SK-N-SH (cell line): Measurements from ENCODE around the gene RMI2. TPM values are rescaled to one million over a fixed set of nuclear protein-coding genes. Genes with fewer than 3 reads are reported as not detected.

Experiments
- CTCF ChIA-PET: fragments of 300-600, 350-600 bp; formaldehyde crosslinking; extraction: SDS; loops from one replicate; lab custom pipeline; 2021; lab: Yijun Ruan, JAX
- POLR2A ChIA-PET: fragments of 350-600 bp; sonication (Branson Sonifier 250); formaldehyde crosslinking; extraction: SDS; loops from one replicate; lab custom pipeline; 2020; ENCODE audit warnings: antibody characterized with exemption, inconsistent platforms; lab: Yijun Ruan, JAX
- DNase-seq: peaks from one replicate; pipeline ENCODE4 v3.0.0; 2012
- H2AFZ ChIP-seq: fragments of 200-600 bp; sonication (generic); 2 replicates; pipeline ENCODE4 v1.8.1; 2016; ENCODE audit warnings: antibody characterized with exemption, mild to moderate bottlenecking, low read depth
- H3F3A ChIP-seq: fragments of 200-600 bp; sonication (generic); replicated peaks from 2 replicates; pipeline ENCODE3; 2016; ENCODE audit warnings: antibody characterized with exemption, mild to moderate bottlenecking; ENCODE audit not compliant: insufficient read depth
- H3K27ac ChIP-seq, 2 experiments: fragments of 200-500 bp in 1 of 2; fragments of 200-600 bp in 1 of 2; sonication (Bioruptor generic) in 1 of 2; sonication (generic), shearing (Covaris generic) in 1 of 2; 2 replicates each; pipeline versions ENCODE4 v1.5.1 to v1.6.1; 2014 to 2016; ENCODE audit warnings: low read depth in 2 of 2, inconsistent platforms in 1 of 2, low read length in 1 of 2, mild to moderate bottlenecking in 1 of 2, mixed read lengths in 1 of 2
- H3K27me3 ChIP-seq: fragments of 200-600 bp; sonication (generic), shearing (Covaris generic); 2 replicates; pipeline ENCODE4 v1.6.1; 2016; ENCODE audit warnings: mixed run types; ENCODE audit not compliant: insufficient read depth
- H3K36me3 ChIP-seq, 2 experiments: fragments of 200-500 bp in 1 of 2; fragments of 200-600 bp in 1 of 2; sonication (Bioruptor generic) in 1 of 2; sonication (generic) in 1 of 2; replicated peaks in 1 of 2; 2 replicates each; pipeline versions ENCODE3 to v1.5.1; 2014 to 2016; ENCODE audit warnings: low read length in 1 of 2, mild to moderate bottlenecking in 1 of 2; ENCODE audit not compliant: insufficient read depth in 2 of 2, control insufficient read depth in 1 of 2
- H3K4me1 ChIP-seq, 2 experiments: fragments of 200-500 bp in 1 of 2; fragments of 200-600 bp in 1 of 2; sonication (Bioruptor generic) in 1 of 2; sonication (generic), shearing (Covaris generic) in 1 of 2; 2 replicates each; pipeline versions ENCODE4 v1.5.1 to v1.6.1; 2014 to 2016; ENCODE audit warnings: low read depth in 1 of 2, low read length in 1 of 2, mixed run types in 1 of 2; ENCODE audit not compliant: insufficient read depth in 2 of 2, control insufficient read depth in 1 of 2
- H3K4me2 ChIP-seq: fragments of 200-600 bp; sonication (generic), shearing (Covaris generic); 2 replicates; pipeline ENCODE4 v1.6.1; 2017; ENCODE audit warnings: mixed run types
- H3K4me3 ChIP-seq, 2 experiments: fragments of 200-500 bp in 1 of 2; fragments of 200-600 bp in 1 of 2; sonication (Bioruptor generic) in 1 of 2; sonication (generic), shearing (Covaris generic) in 1 of 2; 2 replicates each; pipeline versions ENCODE4 v1.5.1 to v1.8.1; 2014 to 2016; ENCODE audit warnings: low read depth in 2 of 2, inconsistent platforms in 1 of 2, low read length in 1 of 2, mild to moderate bottlenecking in 1 of 2, mixed read lengths in 1 of 2, moderate library complexity in 1 of 2
- H3K79me2 ChIP-seq: fragments of 200-600 bp; sonication (generic); 2 replicates; pipeline ENCODE4 v1.8.1; 2017; ENCODE audit warnings: mild to moderate bottlenecking; ENCODE audit not compliant: insufficient read depth
- H3K9ac ChIP-seq: fragments of 200-600 bp; sonication (generic); 2 replicates; pipeline ENCODE4 v1.6.1; 2017; ENCODE audit warnings: mixed run types
- H3K9me2 ChIP-seq: fragments of 200-600 bp; sonication (generic); 2 replicates; pipeline ENCODE4 v1.6.1; 2017; ENCODE audit warnings: mixed run types
- H3K9me3 ChIP-seq: fragments of 200-600 bp; sonication (generic); 2 replicates; pipeline ENCODE4 v1.6.1; 2017; ENCODE audit warnings: mixed run types, mild to moderate bottlenecking, moderate library complexity
- H4K20me1 ChIP-seq: fragments of 200-600 bp; sonication (generic); 2 replicates; pipeline ENCODE4 v1.6.1; 2017; ENCODE audit warnings: mild to moderate bottlenecking, mixed run types; ENCODE audit not compliant: insufficient read depth
- CHD2 ChIP-seq: fragments of 150-350 bp; IDR thresholded peaks from 2 replicates; pipeline ENCODE4 v1.6.1; 2018; ENCODE audit warnings: low read length; ENCODE audit not compliant: partially characterized antibody
- ELF1 ChIP-seq: IDR thresholded peaks from 2 replicates; pipeline ENCODE4 v1.4.0; 2012
- EP300 ChIP-seq, 2 experiments: IDR thresholded peaks; 2 replicates each; pipeline versions ENCODE4 v1.4.0 to v1.6.1; 2012; ENCODE audit warnings: borderline replicate concordance in 1 of 2, low read depth in 1 of 2, low read length in 1 of 2
- FOSL2 ChIP-seq: IDR thresholded peaks from 2 replicates; pipeline ENCODE4 v1.4.0; 2012; ENCODE audit warnings: low read depth, mild to moderate bottlenecking, moderate library complexity, borderline replicate concordance
- GABPA ChIP-seq: IDR thresholded peaks from 2 replicates; pipeline ENCODE4 v1.4.0; 2012; ENCODE audit warnings: low read depth, mild to moderate bottlenecking
- IRF3 ChIP-seq: fragments of 150-350 bp; IDR thresholded peaks from 2 replicates; pipeline ENCODE4 v1.6.1; 2016; ENCODE audit warnings: mild to moderate bottlenecking, low read depth, low read length
- JUND ChIP-seq: IDR thresholded peaks from 2 replicates; pipeline ENCODE4 v1.4.0; 2012
- MXI1 ChIP-seq: IDR thresholded peaks from 2 replicates; pipeline ENCODE4 v1.6.1; 2012; ENCODE audit warnings: mild to moderate bottlenecking, low read depth, low read length, improper control_type of control experiment
- NFIC ChIP-seq: IDR thresholded peaks from 2 replicates; pipeline ENCODE4 v1.4.0; 2012; ENCODE audit warnings: borderline replicate concordance
- POLR2AphosphoS5 ChIP-seq: IDR thresholded peaks from 2 replicates; pipeline ENCODE4 v1.6.1; 2012; ENCODE audit warnings: low read depth, low read length
- REST ChIP-seq: IDR thresholded peaks from 2 replicates; pipeline ENCODE4 v1.6.1; 2012; ENCODE audit warnings: mild to moderate bottlenecking, low read depth, low read length, moderate library complexity
- RFX5 ChIP-seq: IDR thresholded peaks from 2 replicates; pipeline ENCODE4 v1.6.1; 2012; ENCODE audit warnings: mild to moderate bottlenecking, improper control_type of control experiment, low read length
- SMC3 ChIP-seq: IDR thresholded peaks from 2 replicates; pipeline ENCODE4 v1.6.1; 2012; ENCODE audit warnings: low read depth, low read length, improper control_type of control experiment
- TAF1 ChIP-seq: IDR thresholded peaks from 2 replicates; pipeline ENCODE4 v1.6.1; 2012; ENCODE audit warnings: low read depth, mild to moderate bottlenecking, low read length, moderate library complexity, borderline replicate concordance
- TCF12 ChIP-seq: IDR thresholded peaks from 2 replicates; pipeline ENCODE4 v1.4.0; 2012
- YY1 ChIP-seq: IDR thresholded peaks from 2 replicates; pipeline ENCODE4 v1.4.0; 2012; ENCODE audit warnings: low read depth, mild to moderate bottlenecking
- WGBS: methylation state at CpG from one replicate; pipeline ENCODE4 v1.1.6; 2017; ENCODE audit warnings: low lambda C conversion rate; 5-methylcytosine and 5-hydroxymethylcytosine counted together
- polyA plus RNA-seq, 3 experiments: library from polyadenylated mRNA; depleted of rRNA; stranded (reverse); fragments of >200 nt; gene quantifications; 2 replicates each; pipeline ENCODE4 v1.2.3, GENCODE V29; 2012
- TF ChIP-seq, protein P1 (sequence below): IDR thresholded peaks from 2 replicates; pipeline ENCODE4 v1.4.0; 2012; ENCODE audit warnings: low read depth
- TF ChIP-seq, protein P2 (sequence below): IDR thresholded peaks from 2 replicates; pipeline ENCODE4; 2012
- TF ChIP-seq, protein P3 (sequence below): IDR thresholded peaks from 2 replicates; pipeline ENCODE4 v1.4.0; 2012; ENCODE audit warnings: low read depth, borderline replicate concordance
- TF ChIP-seq, protein P4 (sequence below): fragments of 200-600 bp; sonication (generic); IDR thresholded peaks from 2 replicates; pipeline ENCODE4 v1.6.1; 2017; ENCODE audit warnings: antibody characterized with exemption, mild to moderate bottlenecking, moderate library complexity

The RMI2 gene
- polyA plus RNA-seq, 1 of the 3 experiments (the other 2 are of a cell fraction) = 8.5 TPM

- TF ChIP-seq, protein P1, sequence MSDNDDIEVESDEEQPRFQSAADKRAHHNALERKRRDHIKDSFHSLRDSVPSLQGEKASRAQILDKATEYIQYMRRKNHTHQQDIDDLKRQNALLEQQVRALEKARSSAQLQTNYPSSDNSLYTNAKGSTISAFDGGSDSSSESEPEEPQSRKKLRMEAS = no peak
Measured at GRCh38 chr16:11331967-11332366, 13.3 kb upstream of the RMI2 start (continued).

GRCh38 chr16:11333010-11333409 is 12.2 kb upstream of the RMI2 start:
- no peak overlapping the region for H3K9ac ChIP-seq
- CTCF ChIA-PET = interaction anchor here (0.6 to 1.3 kb wide), 5 partner anchors 14 to 369 kb away, joined by 3 to 4 read pairs (median 3); no protein-coding TSS in a partner anchor
- no peak overlapping the region for H3K27ac ChIP-seq
- no peaks in the 10 kb centered on the region for H3K79me2 ChIP-seq
- no peak for DNase-seq
- no peak overlapping the region for H3K4me3 ChIP-seq
- TF ChIP-seq ELF1 (no peak), SMC3 (no peak), MXI1 (no peak), NFIC (no peak), CHD2 (no peak), REST (no peak), TCF12 (no peak), TAF1 (no peak), JUND (no peak), EP300 (IDR thresholded peaks at IDR 0.05; ENCODE audit: borderline replicate concordance in 1 of 2, low read depth in 1 of 2, low read length in 1 of 2) (no peak), GABPA (no peak), FOSL2 (no peak), YY1 (no peak), RFX5 (no peak), POLR2AphosphoS5 (no peak), IRF3 (no peak)
- TF ChIP-seq, protein P2, sequence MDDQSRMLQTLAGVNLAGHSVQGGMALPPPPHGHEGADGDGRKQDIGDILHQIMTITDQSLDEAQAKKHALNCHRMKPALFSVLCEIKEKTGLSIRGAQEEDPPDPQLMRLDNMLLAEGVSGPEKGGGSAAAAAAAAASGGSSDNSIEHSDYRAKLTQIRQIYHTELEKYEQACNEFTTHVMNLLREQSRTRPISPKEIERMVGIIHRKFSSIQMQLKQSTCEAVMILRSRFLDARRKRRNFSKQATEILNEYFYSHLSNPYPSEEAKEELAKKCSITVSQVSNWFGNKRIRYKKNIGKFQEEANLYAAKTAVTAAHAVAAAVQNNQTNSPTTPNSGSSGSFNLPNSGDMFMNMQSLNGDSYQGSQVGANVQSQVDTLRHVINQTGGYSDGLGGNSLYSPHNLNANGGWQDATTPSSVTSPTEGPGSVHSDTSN = no peak
- TF ChIP-seq, protein P3, sequence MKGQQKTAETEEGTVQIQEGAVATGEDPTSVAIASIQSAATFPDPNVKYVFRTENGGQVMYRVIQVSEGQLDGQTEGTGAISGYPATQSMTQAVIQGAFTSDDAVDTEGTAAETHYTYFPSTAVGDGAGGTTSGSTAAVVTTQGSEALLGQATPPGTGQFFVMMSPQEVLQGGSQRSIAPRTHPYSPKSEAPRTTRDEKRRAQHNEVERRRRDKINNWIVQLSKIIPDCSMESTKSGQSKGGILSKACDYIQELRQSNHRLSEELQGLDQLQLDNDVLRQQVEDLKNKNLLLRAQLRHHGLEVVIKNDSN = no peak
- TF ChIP-seq, protein P1 = no peak
- TF ChIP-seq, protein P4, sequence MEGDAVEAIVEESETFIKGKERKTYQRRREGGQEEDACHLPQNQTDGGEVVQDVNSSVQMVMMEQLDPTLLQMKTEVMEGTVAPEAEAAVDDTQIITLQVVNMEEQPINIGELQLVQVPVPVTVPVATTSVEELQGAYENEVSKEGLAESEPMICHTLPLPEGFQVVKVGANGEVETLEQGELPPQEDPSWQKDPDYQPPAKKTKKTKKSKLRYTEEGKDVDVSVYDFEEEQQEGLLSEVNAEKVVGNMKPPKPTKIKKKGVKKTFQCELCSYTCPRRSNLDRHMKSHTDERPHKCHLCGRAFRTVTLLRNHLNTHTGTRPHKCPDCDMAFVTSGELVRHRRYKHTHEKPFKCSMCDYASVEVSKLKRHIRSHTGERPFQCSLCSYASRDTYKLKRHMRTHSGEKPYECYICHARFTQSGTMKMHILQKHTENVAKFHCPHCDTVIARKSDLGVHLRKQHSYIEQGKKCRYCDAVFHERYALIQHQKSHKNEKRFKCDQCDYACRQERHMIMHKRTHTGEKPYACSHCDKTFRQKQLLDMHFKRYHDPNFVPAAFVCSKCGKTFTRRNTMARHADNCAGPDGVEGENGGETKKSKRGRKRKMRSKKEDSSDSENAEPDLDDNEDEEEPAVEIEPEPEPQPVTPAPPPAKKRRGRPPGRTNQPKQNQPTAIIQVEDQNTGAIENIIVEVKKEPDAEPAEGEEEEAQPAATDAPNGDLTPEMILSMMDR = no peak
- H3K36me3 ChIP-seq = no peaks in the 10 kb centered on the region
- H3K27me3 ChIP-seq = no peaks in the 10 kb centered on the region
- POLR2A ChIA-PET = no interaction called here
- no peaks in the 10 kb centered on the region for H3K9me2 ChIP-seq
- peaks cover 14% of the 10 kb centered on the region for H3F3A ChIP-seq
- H3K4me1 ChIP-seq = peaks cover 0 to 16% of the 10 kb centered on the region in 2 experiments; a peak in 3 of 4 replicates
- H2AFZ ChIP-seq = no peak overlapping the region
- H3K9me3 ChIP-seq = no peaks in the 10 kb centered on the region
- WGBS = 55% methylated on average over 9 of the region's 9 CpGs
- no peaks in the 10 kb centered on the region for H4K20me1 ChIP-seq
- no peak overlapping the region for H3K4me2 ChIP-seq
